Right lobe of liver (tissue), 6 donors: ENCODE results near the gene ANAPC15. TPM values are rescaled to one million over a fixed set of nuclear protein-coding genes. Genes with fewer than 3 reads are reported as not detected.
A peak's percentile ranks its signal among the peaks of the same experiment; 100 is the strongest.

Experiments
- ATAC-seq, 4 donors: fragments of 200-7000 bp; cut with Tn5 transposase; one replicate each; pipeline ENCODE4 v1.9.1; 2020; ENCODE audit warnings: mild to moderate bottlenecking in 4 of 4, moderate library complexity in 4 of 4
- DNase-seq, 3 donors: peaks; one replicate each; pipeline ENCODE4 v3.0.0-alpha.2; 2020
- H3K27ac ChIP-seq, 3 donors: fragments of 200-600 bp; one replicate each; pipeline ENCODE4 v1.8.0; 2022
- H3K27me3 ChIP-seq, 2 donors: fragments of 200-600 bp; one replicate each; pipeline ENCODE4 v1.8.0; 2022
- H3K36me3 ChIP-seq, 4 donors: fragments of 200-600 bp; sonication (generic) in 1 of 4; one replicate each; pipeline versions ENCODE4 v1.5.1 to v1.8.0; 2017 to 2022; ENCODE audit warnings: control low read depth in 1 of 4
- H3K4me1 ChIP-seq, 4 donors: fragments of 200-600 bp; sonication (generic) in 1 of 4; one replicate each; pipeline versions ENCODE4 v1.5.1 to v1.8.0; 2017 to 2022; ENCODE audit warnings: control low read depth in 1 of 4
- H3K4me3 ChIP-seq, 3 donors: fragments of 200-600 bp; one replicate each; pipeline ENCODE4 v1.8.0; 2022
- H3K9me3 ChIP-seq, 4 donors: fragments of 200-600 bp; sonication (generic) in 1 of 4; one replicate each; pipeline versions ENCODE4 v1.5.1 to v1.8.0; 2017 to 2022; ENCODE audit warnings: control low read depth in 1 of 4
- POLR2A ChIP-seq: fragments of 450-650 bp; IDR thresholded peaks from one replicate; pipeline ENCODE4 v1.6.1; 2017; ENCODE audit warnings: antibody characterized with exemption, mild to moderate bottlenecking
- WGBS: methylation state at CpG from one replicate; pipeline ENCODE4 v1.1.6; 2018; ENCODE audit warnings: low coverage, low lambda C conversion rate; ENCODE audit not compliant: insufficient coverage; ENCODE audit errors: missing lambda C conversion rate; 5-methylcytosine and 5-hydroxymethylcytosine counted together
- intact Hi-C, 2 donors: fragments of 100-400 bp; cut with DNase I; formaldehyde crosslinking; loops; one replicate each; pipeline versions ENCODE4 v1.11.2 to v1.14.1; 2022
- total RNA-seq, 6 experiments: library from RNA; depleted of rRNA in 2 of 6; stranded (reverse); fragments of >200 nt in 2 of 6; fragmentation: NEBNext Ultra II Directional in 3 of 6; extraction: Animal tissue kit (Norgen Biotek cat#: 25700) in 3 of 6; gene quantifications; one replicate each; pipeline versions ENCODE4 v1.1.0 to v1.2.4, GENCODE V29; 2016 to 2023
- TF ChIP-seq, protein P1 (sequence below), 4 donors: fragments of 200-600 bp in 3 of 4; fragments of 450-650 bp in 1 of 4; IDR thresholded peaks; one replicate each; pipeline versions ENCODE4 v1.5.1 to v1.8.0; 2016 to 2022; ENCODE audit warnings: antibody characterized with exemption in 4 of 4, mild to moderate bottlenecking in 2 of 4
- donor health status: DM: no; HTN: yes; CAD: no.
- donor health status: DM: no; HTN: no; CAD: no.
- donor health status: DM: no; HTN: no; CAD: no.
- donor health status: DM: no; HTN: yes; CAD: no.
- donor health status: DM: no; HTN: yes; CAD: no.

ANAPC15 gene
- total RNA-seq, 6 experiments from 2014 or later, result 11.8 to 17.0 (median 14.2) TPM

DNA sequence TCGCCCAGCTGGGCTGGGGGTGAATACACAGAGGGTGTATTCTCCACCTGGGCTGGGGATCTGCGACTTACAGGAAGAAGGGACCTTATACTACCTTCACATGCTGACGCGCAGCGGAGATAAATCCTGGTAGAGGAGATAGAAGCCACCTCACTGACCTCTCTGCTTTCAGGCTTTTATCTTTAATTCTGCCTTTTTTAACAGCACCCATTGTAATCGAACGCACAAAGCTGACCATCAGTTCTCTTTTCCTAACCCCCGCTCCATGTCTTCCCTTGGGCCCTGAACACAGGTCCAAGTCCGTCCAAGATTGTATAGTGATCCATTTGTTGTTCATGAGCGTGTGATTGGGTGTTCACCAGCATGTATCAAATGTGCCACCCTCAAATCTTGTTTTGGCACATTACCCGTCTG is 8.7 kb downstream of the ANAPC15 start:
- WGBS, result 89% methylated on average over 9 of the region's 11 CpGs
- H3K27me3 ChIP-seq, result no peaks in the 10 kb centered on the region
- ATAC-seq, result no peak
- DNase-seq, result no peak
- TF ChIP-seq POLR2A, result no peak
- TF ChIP-seq, protein P1, sequence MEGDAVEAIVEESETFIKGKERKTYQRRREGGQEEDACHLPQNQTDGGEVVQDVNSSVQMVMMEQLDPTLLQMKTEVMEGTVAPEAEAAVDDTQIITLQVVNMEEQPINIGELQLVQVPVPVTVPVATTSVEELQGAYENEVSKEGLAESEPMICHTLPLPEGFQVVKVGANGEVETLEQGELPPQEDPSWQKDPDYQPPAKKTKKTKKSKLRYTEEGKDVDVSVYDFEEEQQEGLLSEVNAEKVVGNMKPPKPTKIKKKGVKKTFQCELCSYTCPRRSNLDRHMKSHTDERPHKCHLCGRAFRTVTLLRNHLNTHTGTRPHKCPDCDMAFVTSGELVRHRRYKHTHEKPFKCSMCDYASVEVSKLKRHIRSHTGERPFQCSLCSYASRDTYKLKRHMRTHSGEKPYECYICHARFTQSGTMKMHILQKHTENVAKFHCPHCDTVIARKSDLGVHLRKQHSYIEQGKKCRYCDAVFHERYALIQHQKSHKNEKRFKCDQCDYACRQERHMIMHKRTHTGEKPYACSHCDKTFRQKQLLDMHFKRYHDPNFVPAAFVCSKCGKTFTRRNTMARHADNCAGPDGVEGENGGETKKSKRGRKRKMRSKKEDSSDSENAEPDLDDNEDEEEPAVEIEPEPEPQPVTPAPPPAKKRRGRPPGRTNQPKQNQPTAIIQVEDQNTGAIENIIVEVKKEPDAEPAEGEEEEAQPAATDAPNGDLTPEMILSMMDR (IDR thresholded peaks at IDR 0.05), result no peak
- no peaks in the 10 kb centered on the region for H3K9me3 ChIP-seq
- H3K36me3 ChIP-seq, result peaks cover 0 to 8% (median 2%) of the 10 kb centered on the region in 4 donors
- H3K4me1 ChIP-seq, result peaks cover 0 to 22% (median 14%) of the 10 kb centered on the region in 4 donors
- intact Hi-C loops, result no loop called here
- H3K4me3 ChIP-seq, result peak overlapping the region; percentile 83 to 99 (median 99)
- H3K27ac ChIP-seq, result peak overlapping the region; percentile 63 to 97 (median 89)

DNA sequence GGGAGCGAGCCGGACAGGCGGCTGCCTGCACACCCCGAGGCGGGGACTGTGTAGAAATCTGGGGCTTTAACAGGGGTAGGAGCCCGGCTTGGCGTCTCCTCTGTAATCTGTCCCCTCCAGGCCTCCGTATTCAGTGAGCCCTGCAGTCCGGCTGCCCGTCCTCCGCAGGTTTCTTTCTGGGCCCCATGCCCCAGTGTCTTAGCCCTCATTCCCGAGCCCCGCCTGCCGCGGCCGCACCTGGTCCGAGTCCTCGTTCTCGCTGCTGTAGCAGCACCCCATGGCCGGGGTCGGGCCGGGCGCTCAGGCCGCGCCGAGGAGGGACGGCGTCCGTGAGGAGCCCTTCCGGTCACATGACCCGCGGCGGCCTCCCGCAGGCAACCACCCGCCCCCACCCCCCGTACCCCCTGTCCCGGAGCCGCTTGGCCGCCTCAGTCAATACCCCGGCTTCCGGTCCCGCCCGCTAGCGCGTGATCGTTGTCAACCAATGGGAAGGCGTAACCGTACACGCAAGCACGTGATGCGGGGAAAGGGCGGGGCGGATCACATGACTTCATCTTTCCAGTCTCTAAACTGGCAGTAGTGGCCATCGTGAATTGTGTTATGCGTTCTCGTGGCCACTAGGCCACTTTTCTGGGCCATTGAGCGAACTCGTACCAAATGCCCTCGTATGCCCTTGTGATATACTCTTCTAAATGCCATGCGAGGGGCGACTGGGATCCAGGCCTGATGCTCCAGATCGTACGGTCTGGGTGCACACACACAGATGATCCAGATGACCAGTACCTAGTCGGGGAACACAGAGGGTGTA is 9.3 kb downstream of the ANAPC15 start, which contains the start of gene LAMTOR1:
TSS of gene LAMTOR1 (minus strand) at position 352 of the 808 bp plus-strand sequence. CDS start at position 279, 73 bp downstream.
- WGBS, result 11% methylated on average over 20 of the region's 64 CpGs
- peak; percentile 81 for TF ChIP-seq POLR2A
- TF ChIP-seq, protein P1 (IDR thresholded peaks at IDR 0.05), result peak; percentile 5 to 46 (median 26)
- H3K9me3 ChIP-seq, result no peaks in the 10 kb centered on the region
- H3K27me3 ChIP-seq, result no peaks in the 10 kb centered on the region
- peaks cover 0 to 15% (median 5%) of the 10 kb centered on the region in 4 donors for H3K36me3 ChIP-seq
- peaks cover 0 to 22% (median 14%) of the 10 kb centered on the region in 4 donors for H3K4me1 ChIP-seq
- DNase-seq (peak; percentile 99), ATAC-seq (peak; percentile 96 to 98 (median 97))
- peak within 1 kb of the TSS; percentile 89 to 97 (median 96) for H3K27ac ChIP-seq
- H3K4me3 ChIP-seq, result peak within 1 kb of the TSS; percentile 83 to 99 (median 99)
- intact Hi-C loops, result no loop called here

DNA sequence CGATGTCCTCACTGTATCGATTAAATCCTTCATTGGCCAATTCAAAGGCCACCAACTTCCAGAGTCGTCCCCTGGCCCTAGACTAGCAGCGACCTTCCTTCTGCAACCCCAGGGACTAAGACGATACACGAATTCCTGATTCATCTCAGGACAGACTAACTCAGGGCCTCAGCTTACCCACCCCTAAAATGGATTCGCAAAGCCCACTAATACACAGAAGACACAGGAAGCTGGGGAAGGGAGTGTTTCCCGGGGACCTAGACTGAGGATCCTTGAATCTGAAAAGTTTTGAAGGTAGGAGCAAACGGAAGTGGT is 9.9 kb downstream of the ANAPC15 start:
- no peak for ATAC-seq
- intact Hi-C loops, result no loop called here
- Histone ChIP-seq H3K4me1 (peaks cover 0 to 22% (median 14%) of the 10 kb centered on the region in 4 donors), H3K27ac (peak overlapping the region; percentile 89 to 97 (median 96)), H3K9me3 (no peaks in the 10 kb centered on the region), H3K4me3 (peak overlapping the region; percentile 83 to 99 (median 99)), H3K36me3 (peaks cover 0 to 19% (median 8%) of the 10 kb centered on the region in 4 donors), H3K27me3 (no peaks in the 10 kb centered on the region)
- DNase-seq, result no peak
- 0% methylated on average over 8 of the region's 9 CpGs for WGBS
- TF ChIP-seq POLR2A, result no peak
- TF ChIP-seq, protein P1 (IDR thresholded peaks at IDR 0.05), result no peak

DNA sequence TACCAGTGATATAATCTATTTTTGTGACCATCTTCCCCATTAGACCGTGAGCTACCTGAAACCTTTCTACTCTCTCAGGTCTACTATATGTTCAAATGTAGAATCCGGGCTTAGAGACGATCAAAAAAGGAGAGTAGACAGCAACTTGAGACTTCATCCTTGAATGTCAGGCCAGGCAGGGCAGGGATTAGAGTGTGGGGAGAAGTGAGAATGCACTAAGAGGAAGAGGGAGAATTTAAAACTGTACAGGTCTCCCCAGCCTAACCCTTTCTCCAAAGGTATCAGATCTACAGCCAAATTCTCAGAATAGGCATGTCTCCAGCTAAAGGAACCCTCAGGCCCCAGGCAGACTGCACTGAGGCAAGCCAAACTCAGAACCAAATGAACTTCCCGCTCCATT is 10.3 kb downstream of the ANAPC15 start:
- H3K27ac ChIP-seq, result peak overlapping the region; percentile 89 to 97 (median 96)
- ATAC-seq (no peak), DNase-seq (no peak)
- peaks cover 0 to 22% (median 14%) of the 10 kb centered on the region in 4 donors for H3K4me1 ChIP-seq
- intact Hi-C loops, result no loop called here
- H3K9me3 ChIP-seq, result no peaks in the 10 kb centered on the region
- H3K27me3 ChIP-seq, result no peaks in the 10 kb centered on the region
- WGBS, result 23% methylated on average over 4 of the region's 4 CpGs
- peak overlapping the region; percentile 83 to 99 (median 99) for H3K4me3 ChIP-seq
- TF ChIP-seq POLR2A, result no peak
- TF ChIP-seq, protein P1 (IDR thresholded peaks at IDR 0.05), result no peak
- peaks cover 0 to 23% (median 10%) of the 10 kb centered on the region in 4 donors for H3K36me3 ChIP-seq
